Stomach (tissue), 4 donors: ENCODE results near the gene ALPG.

Experiments
- EP300 ChIP-seq: sonication (generic); formaldehyde crosslinking; IDR thresholded peaks from one replicate; pipeline ENCODE4 v1.6.1; 2017; ENCODE audit warnings: antibody characterized with exemption
- POLR2A ChIP-seq, 4 donors: fragments of 450-650 bp; IDR thresholded peaks; one replicate each; pipeline ENCODE4 v1.6.1; 2016; ENCODE audit warnings: antibody characterized with exemption in 4 of 4, control low read depth in 2 of 4, mild to moderate bottlenecking in 1 of 4, moderate library complexity in 1 of 4
- POLR2AphosphoS5 ChIP-seq, 3 donors: sonication (generic); formaldehyde crosslinking; IDR thresholded peaks; one replicate each; pipeline ENCODE4 v1.6.1; 2016; ENCODE audit warnings: antibody characterized with exemption in 3 of 3
- TF ChIP-seq, protein P1 (sequence below), 7 experiments: fragments of 450-650 bp in 4 of 7; fragments of 200-600 bp in 3 of 7; sonication (generic) in 3 of 7; IDR thresholded peaks; one replicate each; pipeline ENCODE4 v1.5.1; 2016 to 2019; ENCODE audit warnings: antibody characterized with exemption in 7 of 7, control low read depth in 2 of 7, mild to moderate bottlenecking in 1 of 7

DNA sequence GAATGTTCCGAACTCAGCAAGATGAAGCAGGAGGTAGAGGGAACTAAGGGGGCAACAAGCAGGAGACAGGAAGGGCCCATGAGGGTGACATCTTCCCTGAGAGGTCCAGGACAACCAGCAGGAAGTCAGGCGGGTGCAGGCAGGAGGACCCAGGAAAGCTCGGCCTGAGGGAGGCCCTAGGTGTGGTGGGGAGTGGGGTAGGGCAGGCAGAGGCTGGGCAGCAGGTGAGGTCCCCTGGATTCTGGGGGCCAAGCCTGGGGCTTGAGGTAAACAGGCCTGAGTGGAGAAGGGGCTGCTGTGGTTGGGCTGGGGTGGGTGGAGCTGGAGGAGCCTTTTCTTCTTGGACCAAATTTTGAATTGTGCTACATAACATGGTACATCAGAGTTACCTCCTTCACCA lies 4.1 kb upstream of the ALPG start:
- TF ChIP-seq, protein P1, sequence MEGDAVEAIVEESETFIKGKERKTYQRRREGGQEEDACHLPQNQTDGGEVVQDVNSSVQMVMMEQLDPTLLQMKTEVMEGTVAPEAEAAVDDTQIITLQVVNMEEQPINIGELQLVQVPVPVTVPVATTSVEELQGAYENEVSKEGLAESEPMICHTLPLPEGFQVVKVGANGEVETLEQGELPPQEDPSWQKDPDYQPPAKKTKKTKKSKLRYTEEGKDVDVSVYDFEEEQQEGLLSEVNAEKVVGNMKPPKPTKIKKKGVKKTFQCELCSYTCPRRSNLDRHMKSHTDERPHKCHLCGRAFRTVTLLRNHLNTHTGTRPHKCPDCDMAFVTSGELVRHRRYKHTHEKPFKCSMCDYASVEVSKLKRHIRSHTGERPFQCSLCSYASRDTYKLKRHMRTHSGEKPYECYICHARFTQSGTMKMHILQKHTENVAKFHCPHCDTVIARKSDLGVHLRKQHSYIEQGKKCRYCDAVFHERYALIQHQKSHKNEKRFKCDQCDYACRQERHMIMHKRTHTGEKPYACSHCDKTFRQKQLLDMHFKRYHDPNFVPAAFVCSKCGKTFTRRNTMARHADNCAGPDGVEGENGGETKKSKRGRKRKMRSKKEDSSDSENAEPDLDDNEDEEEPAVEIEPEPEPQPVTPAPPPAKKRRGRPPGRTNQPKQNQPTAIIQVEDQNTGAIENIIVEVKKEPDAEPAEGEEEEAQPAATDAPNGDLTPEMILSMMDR (IDR thresholded peaks at IDR 0.05) = no peak
- TF ChIP-seq POLR2AphosphoS5 (IDR thresholded peaks at IDR 0.05) (no peak), POLR2A (IDR thresholded peaks at IDR 0.05) (no peak), EP300 (no peak)
